ENCODE measurements around the gene UCHL5. TPM values are rescaled to one million over a fixed set of nuclear protein-coding genes. Genes with fewer than 3 reads are reported as not detected.

Gene UCHL5
- total RNA-seq (ENCODE audit: unreplicated experiment) = 25.9 TPM
- long read RNA-seq, full-length matches to known transcripts = 5 of 11 reads
- long read RNA-seq, partial matches to known transcripts = 1 of 11 reads
- long read RNA-seq, other reads (novel, unspliced or antisense) = 5 of 11 reads

DNA sequence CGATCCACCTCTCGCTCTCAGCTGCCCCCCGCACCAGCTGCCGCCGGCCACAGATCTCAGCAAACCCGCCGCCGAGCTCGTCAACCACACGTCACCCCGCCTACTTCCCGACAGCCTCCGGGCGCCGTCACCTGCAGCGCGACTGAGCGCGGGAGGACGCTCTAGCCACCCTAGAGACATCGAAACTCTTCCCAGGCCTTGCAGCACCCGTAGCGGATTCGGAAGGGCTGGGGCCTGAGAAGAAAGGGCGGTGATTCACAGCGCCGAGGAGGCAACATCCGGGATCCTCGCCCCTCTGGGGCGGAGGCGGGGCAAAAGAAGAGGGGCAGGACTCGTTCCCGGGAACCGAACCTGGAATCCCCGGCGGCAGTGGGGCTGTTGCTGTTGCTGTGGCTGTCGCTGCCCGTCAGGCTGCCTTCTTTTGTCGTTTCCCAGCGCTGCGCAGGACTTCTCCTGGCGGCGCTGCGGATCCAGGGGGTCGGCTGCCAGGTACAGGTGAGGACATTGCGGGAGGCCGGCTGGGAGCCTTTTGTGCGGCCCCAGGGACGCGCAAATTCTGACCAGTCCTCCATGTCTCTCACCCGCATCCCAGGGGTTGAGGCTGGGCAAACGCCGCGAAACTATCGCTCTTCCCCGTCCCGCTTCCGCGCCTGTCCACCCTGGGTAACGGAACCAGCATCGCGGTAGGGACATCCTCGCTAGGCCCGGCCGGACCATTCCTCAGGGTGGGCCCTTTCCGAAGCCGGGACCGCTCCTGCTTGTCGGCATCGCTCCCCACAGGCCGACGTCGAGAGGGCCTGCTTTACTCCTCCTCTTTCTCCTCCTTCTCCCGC lies at the start of gene UCHL5, which contains the start of gene RO60:
Gene UCHL5, minus strand, starts transcription at position 79 of the 833 bp plus-strand sequence. CDS start 100 bp downstream, outside the sequence.
Gene RO60, plus strand, starts transcription at position 331 of the 833 bp plus-strand sequence. CDS start 9,443 bp downstream, outside the sequence.
- peak; percentile 97 for DNase-seq
- Mint-ChIP-seq H3K4me1 (ENCODE audit: low read depth, unreplicated experiment) (peaks cover 15% of the 10 kb centered on the region), H3K27me3 (ENCODE audit: unreplicated experiment) (peaks cover 17% of the 10 kb centered on the region), H3K27ac (ENCODE audit: unreplicated experiment) (peak within 1 kb of the TSS; percentile 97), H3K4me3 (ENCODE audit: unreplicated experiment) (peak within 1 kb of the TSS; percentile 98), H3K36me3 (ENCODE audit: unreplicated experiment) (peaks cover 4% of the 10 kb centered on the region), H3K9me3 (ENCODE audit: unreplicated experiment) (peaks cover 13% of the 10 kb centered on the region)
- TF ChIP-seq CTCF (IDR thresholded peaks at IDR 0.05; ENCODE audit: partially characterized antibody, unreplicated experiment) = no peak

DNA sequence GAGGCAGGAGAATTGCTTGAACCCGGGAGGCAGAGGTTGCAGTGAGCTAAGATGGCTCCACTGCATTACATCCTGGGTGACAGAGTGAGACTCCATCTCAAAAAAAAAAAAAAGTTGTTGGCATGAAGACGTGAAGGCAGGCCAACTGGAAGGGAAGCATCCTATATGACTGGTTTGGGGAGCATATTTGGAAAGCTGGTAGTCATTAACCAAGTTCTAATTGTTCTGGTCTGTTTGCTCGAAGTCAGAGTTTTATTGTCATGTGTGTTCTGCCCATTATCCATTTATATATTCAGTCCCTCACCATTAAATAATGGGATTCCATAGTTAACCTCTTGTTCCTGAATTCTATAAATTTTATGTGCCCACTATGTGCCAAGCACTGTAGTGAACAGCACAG lies 49.3 kb upstream of the UCHL5 start:
- no peak overlapping the region for H3K4me3 Mint-ChIP-seq (ENCODE audit: unreplicated experiment)
- H3K36me3 Mint-ChIP-seq (ENCODE audit: unreplicated experiment) = no peaks in the 10 kb centered on the region
- no peak for TF ChIP-seq CTCF (IDR thresholded peaks at IDR 0.05; ENCODE audit: partially characterized antibody, unreplicated experiment)

GRCh38 chr1:193105821-193106177 lies 46.6 kb upstream of the UCHL5 start:
- Mint-ChIP-seq H3K9me3 (ENCODE audit: unreplicated experiment) (peaks cover 4% of the 10 kb centered on the region), H3K36me3 (ENCODE audit: unreplicated experiment) (no peaks in the 10 kb centered on the region), H3K4me3 (ENCODE audit: unreplicated experiment) (peak overlapping the region; percentile 93), H3K4me1 (ENCODE audit: low read depth, unreplicated experiment) (no peaks in the 10 kb centered on the region), H3K27ac (ENCODE audit: unreplicated experiment) (peak overlapping the region; percentile 55), H3K27me3 (ENCODE audit: unreplicated experiment) (peaks cover 1% of the 10 kb centered on the region)
- no peak for TF ChIP-seq CTCF (IDR thresholded peaks at IDR 0.05; ENCODE audit: partially characterized antibody, unreplicated experiment)
- no peak for DNase-seq

More for the DNA sequence above, 49.3 kb upstream of the UCHL5 start:
- DNase-seq = no peak
- peaks cover 4% of the 10 kb centered on the region for H3K9me3 Mint-ChIP-seq (ENCODE audit: unreplicated experiment)
- H3K27me3 Mint-ChIP-seq (ENCODE audit: unreplicated experiment) = peaks cover 1% of the 10 kb centered on the region
- H3K27ac Mint-ChIP-seq (ENCODE audit: unreplicated experiment) = no peak overlapping the region
- H3K4me1 Mint-ChIP-seq (ENCODE audit: low read depth, unreplicated experiment) = no peaks in the 10 kb centered on the region

- Mint-ChIP-seq H3K27me3 (ENCODE audit: unreplicated experiment) (peaks cover 1% of the 10 kb centered on the region), H3K36me3 (ENCODE audit: unreplicated experiment) (no peaks in the 10 kb centered on the region), H3K27ac (ENCODE audit: unreplicated experiment) (peak within 1 kb of the TSS; percentile 55), H3K9me3 (ENCODE audit: unreplicated experiment) (peaks cover 4% of the 10 kb centered on the region), H3K4me1 (ENCODE audit: low read depth, unreplicated experiment) (no peaks in the 10 kb centered on the region), H3K4me3 (ENCODE audit: unreplicated experiment) (peak within 1 kb of the TSS; percentile 93)
- TF ChIP-seq CTCF (IDR thresholded peaks at IDR 0.05; ENCODE audit: partially characterized antibody, unreplicated experiment) = no peak
- DNase-seq = peak; percentile 89
Measured at GRCh38 chr1:193104907-193105820, 46.0 kb upstream of the UCHL5 start, which contains the start of gene GLRX2. TSS of gene GLRX2 (minus strand) at chr1:193105414. CDS start at chr1:193105382, 32 bp downstream.

Measured in glutamatergic neuron (in vitro differentiated cells).